ENCODE data around the gene DIP2B.

GRCh38 chr12:50571786-50572185 is 67.0 kb downstream of the DIP2B start:
- TF ChIP-seq CTCF (IDR thresholded peaks at IDR 0.05) (no peak), POLR2A (IDR thresholded peaks at IDR 0.05) (no peak)
